Epithelial cell of proximal tubule (primary cell): ENCODE measurements around the gene NDUFB3. TPM values are rescaled to one million over a fixed set of nuclear protein-coding genes. Genes with fewer than 3 reads are reported as not detected.

Source experiments
- DNase-seq: peaks from one replicate; pipeline ENCODE4 v3.0.0-alpha.2; 2011; ENCODE audit warnings: low read depth
- H3K4me3 ChIP-seq: 2 replicates; pipeline ENCODE4 v1.5.1; 2011; ENCODE audit warnings: low read depth, mild to moderate bottlenecking, low read length
- total RNA-seq: library from RNA; depleted of rRNA; stranded (reverse); fragments of >200 nt; gene quantifications from 2 replicates; pipeline ENCODE4 v1.2.3, GENCODE V29; 2015
- TF ChIP-seq, protein P1 (sequence below): conservative IDR thresholded peaks from 2 replicates; pipeline ENCODE4 v1.5.1; 2012; ENCODE audit warnings: low read depth, mild to moderate bottlenecking, low read length

The NDUFB3 gene
- total RNA-seq, 1 donor from 2014 or later, result 138 TPM

DNA sequence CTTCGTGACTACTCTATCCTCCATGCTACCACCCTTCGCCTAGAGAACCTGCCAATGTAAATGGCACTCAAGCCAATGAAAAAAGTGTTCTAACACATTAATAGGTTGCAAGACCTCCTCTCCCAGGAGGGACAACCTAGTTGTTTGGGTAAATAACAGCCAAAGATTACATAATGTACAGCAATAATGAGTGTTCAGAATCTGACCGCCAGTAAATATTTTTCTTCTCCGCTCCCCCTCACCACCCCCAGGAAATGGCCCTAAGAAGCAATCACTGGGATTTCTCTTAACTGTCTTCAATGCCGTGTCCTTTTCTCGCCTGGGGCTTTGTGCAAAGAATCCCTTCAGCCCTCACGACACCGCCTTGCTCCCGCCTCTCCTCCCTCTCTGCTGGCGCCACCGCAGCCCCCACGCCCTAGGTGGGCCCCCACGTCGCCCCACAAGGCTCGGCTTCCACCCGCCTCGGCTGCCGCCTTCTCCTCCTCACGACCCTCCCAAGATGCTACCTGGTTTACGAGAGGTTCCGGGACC, 788 bp upstream of the NDUFB3 start:
- no peak for DNase-seq
- peak overlapping the region; percentile 93 for H3K4me3 ChIP-seq
- TF ChIP-seq, protein P1, sequence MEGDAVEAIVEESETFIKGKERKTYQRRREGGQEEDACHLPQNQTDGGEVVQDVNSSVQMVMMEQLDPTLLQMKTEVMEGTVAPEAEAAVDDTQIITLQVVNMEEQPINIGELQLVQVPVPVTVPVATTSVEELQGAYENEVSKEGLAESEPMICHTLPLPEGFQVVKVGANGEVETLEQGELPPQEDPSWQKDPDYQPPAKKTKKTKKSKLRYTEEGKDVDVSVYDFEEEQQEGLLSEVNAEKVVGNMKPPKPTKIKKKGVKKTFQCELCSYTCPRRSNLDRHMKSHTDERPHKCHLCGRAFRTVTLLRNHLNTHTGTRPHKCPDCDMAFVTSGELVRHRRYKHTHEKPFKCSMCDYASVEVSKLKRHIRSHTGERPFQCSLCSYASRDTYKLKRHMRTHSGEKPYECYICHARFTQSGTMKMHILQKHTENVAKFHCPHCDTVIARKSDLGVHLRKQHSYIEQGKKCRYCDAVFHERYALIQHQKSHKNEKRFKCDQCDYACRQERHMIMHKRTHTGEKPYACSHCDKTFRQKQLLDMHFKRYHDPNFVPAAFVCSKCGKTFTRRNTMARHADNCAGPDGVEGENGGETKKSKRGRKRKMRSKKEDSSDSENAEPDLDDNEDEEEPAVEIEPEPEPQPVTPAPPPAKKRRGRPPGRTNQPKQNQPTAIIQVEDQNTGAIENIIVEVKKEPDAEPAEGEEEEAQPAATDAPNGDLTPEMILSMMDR, result no peak

DNA sequence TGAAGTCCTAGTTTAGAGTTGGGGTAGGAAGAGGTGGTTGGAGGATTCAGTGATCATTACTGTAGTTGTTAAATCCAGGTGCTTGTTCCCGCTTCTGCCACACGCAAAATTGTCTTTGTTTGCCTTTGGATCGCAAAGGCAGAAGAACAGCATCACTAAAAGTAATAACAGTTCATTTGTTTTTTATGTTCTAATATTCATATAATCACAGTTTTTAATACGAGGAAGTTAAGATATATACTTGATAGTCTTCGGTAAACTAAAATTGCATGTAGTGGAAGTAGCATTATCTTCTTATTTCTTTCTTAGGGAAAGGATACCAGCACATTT, 365 bp downstream of the NDUFB3 start:
- TF ChIP-seq, protein P1, result no peak
- no peak for DNase-seq
- H3K4me3 ChIP-seq, result peak overlapping the region; percentile 93

DNA sequence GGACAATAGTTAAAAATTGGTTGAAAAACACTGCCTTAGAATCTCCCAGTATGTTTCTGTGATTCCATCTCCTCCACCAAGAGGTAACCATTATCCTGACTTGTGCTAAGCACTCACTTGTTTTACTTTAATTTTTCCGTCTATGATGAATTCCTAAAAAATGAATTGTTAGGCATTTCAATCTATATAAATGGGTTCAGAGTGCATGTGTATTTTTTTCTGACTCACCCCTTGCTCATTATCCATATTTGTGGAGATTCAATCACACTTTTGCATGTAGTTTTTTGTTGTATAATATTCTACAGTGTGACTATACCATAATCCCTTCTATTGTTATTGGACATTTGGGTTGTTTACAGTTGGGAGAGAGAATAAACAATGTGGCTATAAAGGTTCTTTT, 1.3 kb downstream of the NDUFB3 start:
- TF ChIP-seq, protein P1, result no peak
- DNase-seq, result no peak
- H3K4me3 ChIP-seq, result peak overlapping the region; percentile 93

DNA sequence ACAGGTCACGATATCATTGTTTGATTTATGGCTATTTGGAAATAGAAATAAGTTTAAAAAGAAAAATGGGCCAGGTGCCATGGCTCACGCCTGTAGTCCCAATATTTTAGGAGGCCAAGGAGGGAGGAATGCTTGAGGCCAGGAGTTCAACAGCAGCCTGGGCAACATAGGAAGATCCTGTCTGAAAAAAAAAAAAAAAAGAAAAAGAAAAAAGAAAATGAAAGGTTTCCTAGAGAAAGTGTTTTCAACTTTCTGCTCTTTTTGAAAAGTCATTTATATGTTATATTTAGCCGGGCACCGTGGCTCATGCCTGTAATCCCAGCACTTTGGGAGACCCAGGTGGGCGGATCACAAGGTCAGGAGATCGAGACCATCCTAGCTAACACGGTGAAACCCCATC, 3.2 kb downstream of the NDUFB3 start:
- TF ChIP-seq, protein P1, result no peak
- no peak for DNase-seq
- no peak overlapping the region for H3K4me3 ChIP-seq

DNA sequence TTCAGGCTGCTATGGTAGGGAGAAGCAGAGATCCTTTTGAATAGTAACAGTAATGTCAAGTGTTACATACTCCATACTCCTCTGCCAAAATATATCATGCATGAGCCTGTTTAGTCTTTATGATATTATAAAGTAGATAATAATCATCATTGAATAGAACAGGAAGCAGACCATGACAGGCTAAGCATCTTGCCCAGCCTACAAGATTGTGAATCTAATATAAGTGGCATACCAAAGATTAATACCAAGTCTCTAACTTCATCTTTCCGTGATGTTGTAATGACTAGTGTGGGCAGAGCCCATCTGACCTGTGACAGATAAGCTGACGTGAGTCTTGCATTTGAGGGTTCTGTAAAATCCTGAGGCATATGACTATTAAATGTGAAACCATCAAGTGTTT, 13.1 kb downstream of the NDUFB3 start:
- TF ChIP-seq, protein P1, result no peak
- H3K4me3 ChIP-seq, result no peak overlapping the region
- DNase-seq, result no peak

DNA sequence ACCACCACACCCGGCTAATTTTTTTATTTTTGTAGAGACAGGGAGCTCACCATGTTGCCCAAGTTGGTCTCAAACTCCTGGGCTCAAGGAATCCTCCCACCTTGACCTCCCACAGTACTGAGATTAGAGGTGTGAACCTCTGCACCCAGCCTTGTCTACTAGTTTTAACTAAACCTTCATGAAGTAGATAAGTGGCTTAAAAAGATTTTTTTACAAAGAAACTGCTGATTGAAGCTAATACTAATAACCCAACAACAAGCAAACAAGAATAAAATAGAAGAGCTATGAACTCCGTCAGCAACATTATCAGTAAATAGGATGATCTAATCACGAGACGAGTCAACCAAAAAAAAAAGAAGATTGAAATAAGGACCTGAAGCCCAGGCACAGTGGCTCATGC, 18.8 kb downstream of the NDUFB3 start:
- no peak for DNase-seq
- TF ChIP-seq, protein P1, result no peak
- H3K4me3 ChIP-seq, result no peak overlapping the region

DNA sequence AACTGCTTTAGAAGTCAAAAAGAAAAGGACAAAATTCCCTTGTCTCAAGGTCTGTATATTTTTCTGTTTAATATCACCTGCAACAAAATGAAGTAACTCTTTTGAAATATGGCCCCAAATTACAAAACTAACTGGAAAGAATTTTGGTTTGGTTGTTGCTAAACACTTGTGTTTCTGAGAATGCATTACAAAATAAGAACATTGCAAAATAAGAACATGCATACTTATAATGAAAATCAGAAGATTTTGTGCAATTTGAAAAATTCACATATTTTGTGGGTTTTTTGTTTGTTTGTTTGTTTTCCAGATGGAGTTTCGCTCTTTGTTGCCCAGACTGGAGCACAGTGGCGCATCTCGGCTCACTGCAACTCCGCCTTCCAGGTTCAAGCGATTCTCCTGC, 21.8 kb downstream of the NDUFB3 start:
- TF ChIP-seq, protein P1, result no peak
- H3K4me3 ChIP-seq, result no peak overlapping the region
- no peak for DNase-seq
